HepG2 (cell line): ENCODE results near the gene INAFM2. TPM values are rescaled to one million over a fixed set of nuclear protein-coding genes. Genes with fewer than 3 reads are reported as not detected.

Experiments used
- FOXJ3 ChIP-seq: sonication (generic); formaldehyde crosslinking; IDR thresholded peaks from 2 replicates; pipeline ENCODE4 v1.4.0; 2020; ENCODE audit warnings: missing genetic modification reagents, mild to moderate bottlenecking, borderline replicate concordance
- FOXO1 ChIP-seq: sonication (generic); formaldehyde crosslinking; IDR thresholded peaks from 2 replicates; pipeline ENCODE4 v1.4.0; 2020; ENCODE audit warnings: missing genetic modification reagents
- MAZ ChIP-seq, 2 experiments: sonication (generic) in 1 of 2; formaldehyde crosslinking in 1 of 2; IDR thresholded peaks; 2 replicates each; pipeline versions ENCODE4 v1.5.0 to v1.6.1; 2012 to 2020; ENCODE audit warnings: low read depth in 2 of 2, mild to moderate bottlenecking in 2 of 2, borderline replicate concordance in 1 of 2, improper control_type of control experiment in 1 of 2, low read length in 1 of 2, missing genetic modification reagents in 1 of 2, moderate library complexity in 1 of 2
- MNT ChIP-seq: fragments of 450-650 bp; IDR thresholded peaks from 2 replicates; pipeline ENCODE4 v1.6.1; 2016
- PHF8 ChIP-seq: sonication (generic); formaldehyde crosslinking; IDR thresholded peaks from 2 replicates; pipeline ENCODE4 v1.5.0; 2020; ENCODE audit warnings: missing genetic modification reagents
- ZNF224 ChIP-seq: sonication (generic); formaldehyde crosslinking; IDR thresholded peaks from 2 replicates; pipeline ENCODE4 v1.5.0; 2020; ENCODE audit warnings: mild to moderate bottlenecking, missing genetic modification reagents
- ZNF460 ChIP-seq: sonication (generic); formaldehyde crosslinking; IDR thresholded peaks from 2 replicates; pipeline ENCODE4 v1.5.1; 2020; ENCODE audit warnings: missing genetic modification reagents, mild to moderate bottlenecking, borderline replicate concordance
- ZNF567 ChIP-seq: sonication (generic); formaldehyde crosslinking; IDR thresholded peaks from 2 replicates; pipeline ENCODE4 v1.8.1; 2023; ENCODE audit warnings: mild to moderate bottlenecking, missing genetic modification reagents, borderline replicate concordance
- ZNF713 ChIP-seq: sonication (generic); formaldehyde crosslinking; IDR thresholded peaks from 2 replicates; pipeline ENCODE4 v1.4.0; 2020; ENCODE audit warnings: mild to moderate bottlenecking, missing genetic modification reagents
- ZNF740 ChIP-seq: sonication (generic); formaldehyde crosslinking; IDR thresholded peaks from 2 replicates; pipeline ENCODE4 v1.4.0; 2020; ENCODE audit warnings: missing genetic modification reagents
- ZNF883 ChIP-seq: sonication (generic); formaldehyde crosslinking; IDR thresholded peaks from 2 replicates; pipeline ENCODE4 v1.5.1; 2020; ENCODE audit warnings: mild to moderate bottlenecking, missing genetic modification reagents; ENCODE audit errors: not compliant biosample characterization
- polyA plus RNA-seq, 8 experiments: library from polyadenylated mRNA; depleted of rRNA in 3 of 8; stranded (reverse) in 7 of 8; unstranded in 1 of 8; fragments of >200 nt; fragmentation: Illumina TruSeq in 4 of 8; extraction: Trizol in 4 of 8; gene quantifications; 2 replicates each; pipeline versions ENCODE4 v1.2.1 to v1.2.3, GENCODE V29; 2011 to 2016; ENCODE audit warnings: low read depth in 4 of 8, missing spikeins in 1 of 8, mixed read lengths in 1 of 8; ENCODE audit not compliant: insufficient read depth in 1 of 8
- total RNA-seq, 5 experiments: library from RNA; depleted of rRNA; stranded (reverse); fragments of >200 nt; fragmentation: Illumina TruSeq; extraction: Trizol; gene quantifications; 2 replicates each; pipeline ENCODE4 v1.2.3, GENCODE V29; 2016; ENCODE audit warnings: low read depth in 1 of 5
- TF ChIP-seq, protein P1 (sequence below): sonication (generic); formaldehyde crosslinking; IDR thresholded peaks from 2 replicates; pipeline ENCODE4 v1.4.0; 2020; ENCODE audit warnings: missing genetic modification reagents, borderline replicate concordance
- TF ChIP-seq, protein P2 (sequence below): sonication (generic); formaldehyde crosslinking; IDR thresholded peaks from 2 replicates; pipeline ENCODE4 v1.5.0; 2020; ENCODE audit warnings: mild to moderate bottlenecking, missing genetic modification reagents, moderate library complexity
- TF ChIP-seq, protein P3 (sequence below): sonication (generic); formaldehyde crosslinking; IDR thresholded peaks from 2 replicates; pipeline ENCODE4 v1.4.0; 2020; ENCODE audit warnings: missing genetic modification reagents

Gene INAFM2
- total and polyA plus RNA-seq, 2 of the 13 experiments (the other 11 are each of a cell fraction or from before 2014, with no cell fraction given), result 5.5 to 6.5 TPM

DNA sequence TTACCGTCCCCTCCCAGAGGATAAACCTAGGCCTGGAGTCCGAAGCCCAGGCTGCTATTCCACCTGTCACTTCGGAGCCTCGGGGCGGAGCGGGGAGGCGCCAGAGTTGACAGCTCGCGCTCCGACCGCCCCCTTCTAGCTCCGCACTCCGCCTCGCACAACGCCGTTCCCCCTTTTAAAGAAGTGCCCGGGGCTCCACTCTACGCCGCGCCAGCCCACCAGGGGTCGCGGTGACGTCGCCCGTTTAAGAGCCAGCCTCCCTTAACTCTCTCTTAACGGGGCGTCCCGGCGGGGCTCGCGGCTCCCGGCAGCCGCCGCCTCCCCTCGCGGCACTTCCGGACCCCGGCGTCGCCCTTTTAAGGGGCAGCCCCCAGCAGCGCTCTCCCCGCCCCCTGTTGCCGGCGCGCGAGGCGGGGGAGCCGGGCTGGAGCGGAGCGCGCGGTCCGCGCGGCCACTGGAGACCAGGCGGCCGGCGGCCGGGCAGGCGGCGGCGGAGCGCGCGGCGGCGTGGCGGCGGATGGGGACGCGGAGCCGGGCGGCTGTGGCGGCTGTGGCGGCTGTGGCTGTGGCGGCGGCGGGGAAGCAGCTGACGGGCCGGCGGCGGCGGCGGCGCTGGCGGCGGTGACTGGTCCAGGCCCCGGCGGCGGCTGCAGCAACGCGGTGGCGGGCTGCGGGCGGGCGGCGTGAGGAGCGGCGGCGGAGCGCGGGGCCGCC, at the start of gene INAFM2 (continued):
- TF ChIP-seq, protein P1, sequence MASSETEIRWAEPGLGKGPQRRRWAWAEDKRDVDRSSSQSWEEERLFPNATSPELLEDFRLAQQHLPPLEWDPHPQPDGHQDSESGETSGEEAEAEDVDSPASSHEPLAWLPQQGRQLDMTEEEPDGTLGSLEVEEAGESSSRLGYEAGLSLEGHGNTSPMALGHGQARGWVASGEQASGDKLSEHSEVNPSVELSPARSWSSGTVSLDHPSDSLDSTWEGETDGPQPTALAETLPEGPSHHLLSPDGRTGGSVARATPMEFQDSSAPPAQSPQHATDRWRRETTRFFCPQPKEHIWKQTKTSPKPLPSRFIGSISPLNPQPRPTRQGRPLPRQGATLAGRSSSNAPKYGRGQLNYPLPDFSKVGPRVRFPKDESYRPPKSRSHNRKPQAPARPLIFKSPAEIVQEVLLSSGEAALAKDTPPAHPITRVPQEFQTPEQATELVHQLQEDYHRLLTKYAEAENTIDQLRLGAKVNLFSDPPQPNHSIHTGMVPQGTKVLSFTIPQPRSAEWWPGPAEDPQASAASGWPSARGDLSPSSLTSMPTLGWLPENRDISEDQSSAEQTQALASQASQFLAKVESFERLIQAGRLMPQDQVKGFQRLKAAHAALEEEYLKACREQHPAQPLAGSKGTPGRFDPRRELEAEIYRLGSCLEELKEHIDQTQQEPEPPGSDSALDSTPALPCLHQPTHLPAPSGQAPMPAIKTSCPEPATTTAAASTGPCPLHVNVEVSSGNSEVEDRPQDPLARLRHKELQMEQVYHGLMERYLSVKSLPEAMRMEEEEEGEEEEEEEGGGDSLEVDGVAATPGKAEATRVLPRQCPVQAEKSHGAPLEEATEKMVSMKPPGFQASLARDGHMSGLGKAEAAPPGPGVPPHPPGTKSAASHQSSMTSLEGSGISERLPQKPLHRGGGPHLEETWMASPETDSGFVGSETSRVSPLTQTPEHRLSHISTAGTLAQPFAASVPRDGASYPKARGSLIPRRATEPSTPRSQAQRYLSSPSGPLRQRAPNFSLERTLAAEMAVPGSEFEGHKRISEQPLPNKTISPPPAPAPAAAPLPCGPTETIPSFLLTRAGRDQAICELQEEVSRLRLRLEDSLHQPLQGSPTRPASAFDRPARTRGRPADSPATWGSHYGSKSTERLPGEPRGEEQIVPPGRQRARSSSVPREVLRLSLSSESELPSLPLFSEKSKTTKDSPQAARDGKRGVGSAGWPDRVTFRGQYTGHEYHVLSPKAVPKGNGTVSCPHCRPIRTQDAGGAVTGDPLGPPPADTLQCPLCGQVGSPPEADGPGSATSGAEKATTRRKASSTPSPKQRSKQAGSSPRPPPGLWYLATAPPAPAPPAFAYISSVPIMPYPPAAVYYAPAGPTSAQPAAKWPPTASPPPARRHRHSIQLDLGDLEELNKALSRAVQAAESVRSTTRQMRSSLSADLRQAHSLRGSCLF (CRISPR knock-in tag), result no peak
- 0 out of 2 replicates have a peak, but pooled peaks have one; percentile 19 for TF ChIP-seq PHF8 (CRISPR knock-in tag)
- no peak for TF ChIP-seq ZNF567 (CRISPR knock-in tag)
- TF ChIP-seq ZNF460 (CRISPR knock-in tag), result no peak
- no peak for TF ChIP-seq ZNF224 (CRISPR knock-in tag)
- TF ChIP-seq, protein P2, sequence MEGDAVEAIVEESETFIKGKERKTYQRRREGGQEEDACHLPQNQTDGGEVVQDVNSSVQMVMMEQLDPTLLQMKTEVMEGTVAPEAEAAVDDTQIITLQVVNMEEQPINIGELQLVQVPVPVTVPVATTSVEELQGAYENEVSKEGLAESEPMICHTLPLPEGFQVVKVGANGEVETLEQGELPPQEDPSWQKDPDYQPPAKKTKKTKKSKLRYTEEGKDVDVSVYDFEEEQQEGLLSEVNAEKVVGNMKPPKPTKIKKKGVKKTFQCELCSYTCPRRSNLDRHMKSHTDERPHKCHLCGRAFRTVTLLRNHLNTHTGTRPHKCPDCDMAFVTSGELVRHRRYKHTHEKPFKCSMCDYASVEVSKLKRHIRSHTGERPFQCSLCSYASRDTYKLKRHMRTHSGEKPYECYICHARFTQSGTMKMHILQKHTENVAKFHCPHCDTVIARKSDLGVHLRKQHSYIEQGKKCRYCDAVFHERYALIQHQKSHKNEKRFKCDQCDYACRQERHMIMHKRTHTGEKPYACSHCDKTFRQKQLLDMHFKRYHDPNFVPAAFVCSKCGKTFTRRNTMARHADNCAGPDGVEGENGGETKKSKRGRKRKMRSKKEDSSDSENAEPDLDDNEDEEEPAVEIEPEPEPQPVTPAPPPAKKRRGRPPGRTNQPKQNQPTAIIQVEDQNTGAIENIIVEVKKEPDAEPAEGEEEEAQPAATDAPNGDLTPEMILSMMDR, result peak; percentile 72
- no peak for TF ChIP-seq ZNF883 (CRISPR knock-in tag)
- TF ChIP-seq MNT, result no peak
- TF ChIP-seq MAZ (IDR thresholded peaks at IDR 0.05; ENCODE audit: borderline replicate concordance, low read depth, low read length), result peak; percentile 62; the same call in 1 of the 2 replicates
- peak; percentile 80 for TF ChIP-seq MAZ (CRISPR knock-in tag; IDR thresholded peaks at IDR 0.05; ENCODE audit: low read depth)
- no peak for TF ChIP-seq FOXJ3 (CRISPR knock-in tag)
- peak; percentile 86 for TF ChIP-seq ZNF740
- no peak for TF ChIP-seq FOXO1 (CRISPR knock-in tag)
- TF ChIP-seq ZNF713, result no peak
- TF ChIP-seq, protein P3, sequence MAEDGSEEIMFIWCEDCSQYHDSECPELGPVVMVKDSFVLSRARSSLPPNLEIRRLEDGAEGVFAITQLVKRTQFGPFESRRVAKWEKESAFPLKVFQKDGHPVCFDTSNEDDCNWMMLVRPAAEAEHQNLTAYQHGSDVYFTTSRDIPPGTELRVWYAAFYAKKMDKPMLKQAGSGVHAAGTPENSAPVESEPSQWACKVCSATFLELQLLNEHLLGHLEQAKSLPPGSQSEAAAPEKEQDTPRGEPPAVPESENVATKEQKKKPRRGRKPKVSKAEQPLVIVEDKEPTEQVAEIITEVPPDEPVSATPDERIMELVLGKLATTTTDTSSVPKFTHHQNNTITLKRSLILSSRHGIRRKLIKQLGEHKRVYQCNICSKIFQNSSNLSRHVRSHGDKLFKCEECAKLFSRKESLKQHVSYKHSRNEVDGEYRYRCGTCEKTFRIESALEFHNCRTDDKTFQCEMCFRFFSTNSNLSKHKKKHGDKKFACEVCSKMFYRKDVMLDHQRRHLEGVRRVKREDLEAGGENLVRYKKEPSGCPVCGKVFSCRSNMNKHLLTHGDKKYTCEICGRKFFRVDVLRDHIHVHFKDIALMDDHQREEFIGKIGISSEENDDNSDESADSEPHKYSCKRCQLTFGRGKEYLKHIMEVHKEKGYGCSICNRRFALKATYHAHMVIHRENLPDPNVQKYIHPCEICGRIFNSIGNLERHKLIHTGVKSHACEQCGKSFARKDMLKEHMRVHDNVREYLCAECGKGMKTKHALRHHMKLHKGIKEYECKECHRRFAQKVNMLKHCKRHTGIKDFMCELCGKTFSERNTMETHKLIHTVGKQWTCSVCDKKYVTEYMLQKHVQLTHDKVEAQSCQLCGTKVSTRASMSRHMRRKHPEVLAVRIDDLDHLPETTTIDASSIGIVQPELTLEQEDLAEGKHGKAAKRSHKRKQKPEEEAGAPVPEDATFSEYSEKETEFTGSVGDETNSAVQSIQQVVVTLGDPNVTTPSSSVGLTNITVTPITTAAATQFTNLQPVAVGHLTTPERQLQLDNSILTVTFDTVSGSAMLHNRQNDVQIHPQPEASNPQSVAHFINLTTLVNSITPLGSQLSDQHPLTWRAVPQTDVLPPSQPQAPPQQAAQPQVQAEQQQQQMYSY (CRISPR knock-in tag), result 0 out of 2 replicates have a peak, but pooled peaks have one; percentile 43
